Endothelial cell of umbilical vein (primary cell): ENCODE data around the gene CERCAM. TPM values are rescaled to one million over a fixed set of nuclear protein-coding genes. Genes with fewer than 3 reads are reported as not detected.

Experiments used
- BruUV-seq: library from RNA; stranded (reverse); fragments of 400-500 nt; replicated peaks from 2 replicates; lab custom pipeline; 2021; lab: Mats Ljungman, UMichigan
- CTCF ChIA-PET: fragments of 300-600, 350-600 bp; sonication (Branson Sonifier 250); formaldehyde crosslinking; loops from one replicate; lab custom pipeline; 2021; ENCODE audit warnings: antibody characterized with exemption, inconsistent platforms; lab: Charles Lee
- POLR2A ChIA-PET: fragments of 300-600, 350-600 bp; sonication (Branson Sonifier 250); formaldehyde crosslinking; loops from one replicate; lab custom pipeline; 2021; ENCODE audit warnings: antibody characterized with exemption, inconsistent platforms; lab: Charles Lee
- DNase-seq: peaks from one replicate; pipeline ENCODE4 v3.0.0-alpha.2; 2011; ENCODE audit warnings: low read depth, low spot score
- FAIRE-seq: peaks from 2 replicates; lab custom pipeline; 2011; peaks lifted over from hg19 to GRCh38; lab: Jason Lieb, UNC
- H2AFZ ChIP-seq: 2 replicates; pipeline ENCODE4 v1.6.0; 2012; ENCODE audit warnings: low read depth, low read length, control low read depth, inconsistent platforms
- H3K27ac ChIP-seq: 2 replicates; pipeline ENCODE4 v1.5.1; 2011; ENCODE audit warnings: low read depth, mild to moderate bottlenecking, control low read depth, low read length, moderate library complexity; ENCODE audit not compliant: insufficient read depth
- H3K27me3 ChIP-seq, 2 experiments: 2 replicates each; pipeline versions ENCODE4 v1.6.0 to v1.6.1; 2011; ENCODE audit warnings: low read length in 2 of 2, mixed read lengths in 1 of 2; ENCODE audit not compliant: control insufficient read depth in 2 of 2, insufficient read depth in 2 of 2
- H3K36me3 ChIP-seq, 2 experiments: 2 replicates in 1 of 2; 3 replicates in 1 of 2; pipeline ENCODE4 v1.5.1; 2011; ENCODE audit warnings: low read length in 2 of 2, mild to moderate bottlenecking in 1 of 2, moderate library complexity in 1 of 2; ENCODE audit not compliant: control insufficient read depth in 2 of 2, insufficient read depth in 2 of 2; ENCODE audit errors: extremely low read depth in 1 of 2
- H3K4me1 ChIP-seq: 3 replicates; pipeline ENCODE4 v1.5.1; 2011; ENCODE audit warnings: mild to moderate bottlenecking, low read length; ENCODE audit not compliant: control insufficient read depth, insufficient read depth; ENCODE audit errors: extremely low read depth
- H3K4me2 ChIP-seq: 2 replicates; pipeline ENCODE4 v1.6.1; 2011; ENCODE audit warnings: low read length, control low read depth, mixed read lengths; ENCODE audit not compliant: insufficient read depth
- H3K4me3 ChIP-seq, 3 experiments: fragments of 200-600 bp in 1 of 3; sonication (generic), shearing (Covaris generic) in 1 of 3; replicated peaks in 1 of 3; 2 replicates each; pipeline ENCODE4 v1.5.1; 2011 to 2016; ENCODE audit warnings: control low read depth in 3 of 3, low read length in 3 of 3, mild to moderate bottlenecking in 2 of 3, inconsistent platforms in 1 of 3, low read depth in 1 of 3, moderate library complexity in 1 of 3; ENCODE audit not compliant: insufficient read depth in 1 of 3
- H3K79me2 ChIP-seq: 2 replicates; pipeline ENCODE4 v1.6.0; 2012; ENCODE audit warnings: low read length, inconsistent platforms; ENCODE audit not compliant: control insufficient read depth, insufficient read depth
- H3K9ac ChIP-seq: replicated peaks from 2 replicates; pipeline ENCODE3; 2011; ENCODE audit warnings: low read length, control low read depth; ENCODE audit not compliant: insufficient read depth; ENCODE audit errors: extremely low read depth
- H3K9me1 ChIP-seq: replicated peaks from 3 replicates; pipeline ENCODE4 v1.6.0; 2011; ENCODE audit warnings: mild to moderate bottlenecking, low read length; ENCODE audit not compliant: control insufficient read depth, insufficient read depth; ENCODE audit errors: extremely low read depth
- H3K9me3 ChIP-seq: replicated peaks from 2 replicates; pipeline ENCODE4 v1.5.1; 2012; ENCODE audit warnings: low read length, inconsistent platforms; ENCODE audit not compliant: control insufficient read depth, insufficient read depth
- H4K20me1 ChIP-seq: replicated peaks from 2 replicates; pipeline ENCODE3; 2011; ENCODE audit warnings: mild to moderate bottlenecking, low read length; ENCODE audit not compliant: control insufficient read depth, insufficient read depth; ENCODE audit errors: extremely low read depth
- EZH2 ChIP-seq: IDR thresholded peaks from 2 replicates; pipeline ENCODE4 v1.6.1; 2012; ENCODE audit warnings: borderline replicate concordance, low read depth, mild to moderate bottlenecking, moderate library complexity, low read length, inconsistent platforms; ENCODE audit not compliant: severe bottlenecking
- FOS ChIP-seq: IDR thresholded peaks from 2 replicates; pipeline ENCODE4 v1.6.1; 2011; ENCODE audit warnings: mild to moderate bottlenecking, low read length, moderate library complexity, borderline replicate concordance; ENCODE audit not compliant: insufficient read depth
- GATA2 ChIP-seq: IDR thresholded peaks from 2 replicates; pipeline ENCODE4 v1.7.0; 2011; ENCODE audit warnings: low read depth, mild to moderate bottlenecking, moderate library complexity, mixed read lengths, low read length; ENCODE audit not compliant: insufficient read length, insufficient read depth
- JUN ChIP-seq: IDR thresholded peaks from 2 replicates; pipeline ENCODE4 v1.6.1; 2011; ENCODE audit warnings: borderline replicate concordance, low read depth; ENCODE audit not compliant: insufficient read length, insufficient read depth
- MYC ChIP-seq: IDR thresholded peaks from one replicate; pipeline ENCODE4 v1.6.1; 2011; ENCODE audit warnings: mild to moderate bottlenecking, low read depth, low read length
- POLR2A ChIP-seq: IDR thresholded peaks from 2 replicates; pipeline ENCODE4 v1.6.1; 2012; ENCODE audit warnings: low read depth, mild to moderate bottlenecking, control low read depth, low read length
- POLR2AphosphoS5 ChIP-seq: IDR thresholded peaks from 2 replicates; pipeline ENCODE4 v1.6.1; 2012; ENCODE audit warnings: low read depth, mild to moderate bottlenecking, control low read depth, low read length, moderate library complexity; ENCODE audit not compliant: insufficient read depth
- dilution Hi-C: fragments of 300-500 bp; cut with MboI; formaldehyde crosslinking; loops from one replicate; pipeline ENCODE4 v1.15.0; 2019; ENCODE audit warnings: low sequenced_read_pairs; ENCODE audit not compliant: extremely low pct_ligation_motif_present
- intact Hi-C: fragments of 100-400 bp; cut with micrococcal nuclease; formaldehyde crosslinking; loops from one replicate; pipeline ENCODE4 v1.10.0; 2022
- polyA plus RNA-seq, 4 experiments: library from polyadenylated mRNA; depleted of rRNA in 3 of 4; stranded (reverse) in 3 of 4; unstranded in 1 of 4; fragments of >200 nt; gene quantifications; 2 replicates each; pipeline versions ENCODE4 v1.2.1 to v1.2.3, GENCODE V29; 2011 to 2012; ENCODE audit warnings: missing spikeins in 1 of 4
- total RNA-seq: library from RNA; stranded (reverse); gene quantifications from 2 replicates; pipeline ENCODE4 v1.2.3, GENCODE V29; 2021
- TF ChIP-seq, protein P1 (sequence below), 2 donors: IDR thresholded peaks; 1 replicate in 1 of 2; 2 replicates in 1 of 2; pipeline ENCODE4 v1.5.1; 2011; ENCODE audit warnings: low read length in 2 of 2, mild to moderate bottlenecking in 2 of 2, moderate library complexity in 2 of 2, control low read depth in 1 of 2, inconsistent platforms in 1 of 2, low read depth in 1 of 2; ENCODE audit not compliant: insufficient read depth in 1 of 2; ENCODE audit errors: extremely low read depth in 1 of 2
- TF ChIP-seq, protein P2 (sequence below): IDR thresholded peaks from 2 replicates; pipeline ENCODE4 v1.6.1; 2011; ENCODE audit not compliant: insufficient read depth, insufficient read length

Gene CERCAM
- total and polyA plus RNA-seq, 2 donors (not counting 3 experiments of a cell fraction or from before 2014, with no cell fraction given) = 47.9 to 77.8 TPM

DNA sequence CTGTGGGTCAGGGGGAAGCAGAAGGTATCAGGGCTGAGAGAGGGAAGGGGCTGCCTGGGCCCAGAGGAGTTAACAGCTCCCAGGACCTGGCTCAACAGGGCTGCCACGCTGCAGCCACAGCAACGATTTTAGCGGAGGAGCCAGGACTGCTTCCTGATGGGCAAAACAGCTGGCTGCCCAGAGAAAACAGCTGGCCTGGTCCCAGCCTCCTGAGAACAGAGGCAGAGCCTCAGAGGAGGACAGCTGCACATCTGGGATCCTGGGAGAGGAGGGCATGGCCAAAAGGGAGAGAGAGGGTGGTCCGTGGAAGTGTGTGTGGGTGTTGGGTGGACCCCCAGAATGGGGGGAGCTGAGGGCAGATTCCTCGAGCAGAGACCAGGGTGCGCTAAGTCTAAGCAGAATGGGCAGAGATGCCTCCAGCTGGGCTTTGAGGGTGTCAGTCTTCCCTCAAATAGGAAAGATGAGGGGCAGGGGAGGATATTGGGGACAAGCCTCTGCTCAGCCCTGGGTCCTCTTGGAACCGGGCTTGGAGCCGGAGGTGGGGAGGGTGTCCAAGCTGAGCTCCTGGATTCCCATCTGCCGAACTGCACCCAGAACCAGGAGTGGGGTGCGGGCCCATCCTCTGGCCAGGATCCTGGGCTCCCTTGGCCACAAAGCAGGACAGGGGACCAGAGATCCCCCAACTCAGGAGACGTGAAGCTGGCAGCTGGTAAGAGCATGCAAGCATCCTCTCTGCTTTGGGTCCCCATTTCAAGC lies 9.1 kb upstream of the CERCAM start:
- Histone ChIP-seq H4K20me1 (no peaks in the 10 kb centered on the region), H3K27me3 (peaks cover 8 to 9% of the 10 kb centered on the region in 2 experiments), H3K9ac (no peak overlapping the region), H3K4me2 (no peak overlapping the region), H2AFZ (no peak overlapping the region), H3K36me3 (no peaks in the 10 kb centered on the region), H3K4me1 (no peaks in the 10 kb centered on the region), H3K9me1 (no peaks in the 10 kb centered on the region), H3K9me3 (no peaks in the 10 kb centered on the region), H3K79me2 (no peaks in the 10 kb centered on the region), H3K27ac (no peak overlapping the region), H3K4me3 (no peak overlapping the region)
- DNase-seq (no peak), FAIRE-seq (no peak)
- BruUV-seq = no TSS peak
- ChIA-PET CTCF (interaction anchor here (0.6 to 7.4 kb wide), 12 partner anchors 8 to 321 kb away, joined by 3 to 108 read pairs (median 10); partner anchors contain the start of genes CERCAM and URM1), POLR2A (interaction anchor here (1.1 kb wide), 1 partner anchor 10 kb away, joined by 3 read pairs; the partner anchor contains the start of gene CERCAM)
- TF ChIP-seq FOS (no peak), POLR2AphosphoS5 (no peak), JUN (no peak), GATA2 (no peak), EZH2 (no peak), POLR2A (no peak), MYC (no peak)
- TF ChIP-seq, protein P1, sequence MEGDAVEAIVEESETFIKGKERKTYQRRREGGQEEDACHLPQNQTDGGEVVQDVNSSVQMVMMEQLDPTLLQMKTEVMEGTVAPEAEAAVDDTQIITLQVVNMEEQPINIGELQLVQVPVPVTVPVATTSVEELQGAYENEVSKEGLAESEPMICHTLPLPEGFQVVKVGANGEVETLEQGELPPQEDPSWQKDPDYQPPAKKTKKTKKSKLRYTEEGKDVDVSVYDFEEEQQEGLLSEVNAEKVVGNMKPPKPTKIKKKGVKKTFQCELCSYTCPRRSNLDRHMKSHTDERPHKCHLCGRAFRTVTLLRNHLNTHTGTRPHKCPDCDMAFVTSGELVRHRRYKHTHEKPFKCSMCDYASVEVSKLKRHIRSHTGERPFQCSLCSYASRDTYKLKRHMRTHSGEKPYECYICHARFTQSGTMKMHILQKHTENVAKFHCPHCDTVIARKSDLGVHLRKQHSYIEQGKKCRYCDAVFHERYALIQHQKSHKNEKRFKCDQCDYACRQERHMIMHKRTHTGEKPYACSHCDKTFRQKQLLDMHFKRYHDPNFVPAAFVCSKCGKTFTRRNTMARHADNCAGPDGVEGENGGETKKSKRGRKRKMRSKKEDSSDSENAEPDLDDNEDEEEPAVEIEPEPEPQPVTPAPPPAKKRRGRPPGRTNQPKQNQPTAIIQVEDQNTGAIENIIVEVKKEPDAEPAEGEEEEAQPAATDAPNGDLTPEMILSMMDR (IDR thresholded peaks at IDR 0.05; ENCODE audit: extremely low read depth in 1 of 2, insufficient read depth in 1 of 2, low read depth in 1 of 2, low read length in 2 of 2) = no peak
- TF ChIP-seq, protein P2, sequence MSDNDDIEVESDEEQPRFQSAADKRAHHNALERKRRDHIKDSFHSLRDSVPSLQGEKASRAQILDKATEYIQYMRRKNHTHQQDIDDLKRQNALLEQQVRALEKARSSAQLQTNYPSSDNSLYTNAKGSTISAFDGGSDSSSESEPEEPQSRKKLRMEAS = no peak
- intact Hi-C loops = loop anchor here (1.0 to 2.0 kb wide), 4 partner anchors 41 to 156 kb away; partner anchors contain the start of gene URM1
- dilution Hi-C loops = no loop called here
